Articular chondrocyte of knee joint (primary cell): ENCODE data around the gene TAGLN. TPM values are rescaled to one million over a fixed set of nuclear protein-coding genes. Genes with fewer than 3 reads are reported as not detected.

Experiments used
- total RNA-seq: library from RNA; depleted of rRNA; stranded (reverse); fragments of >200 nt; gene quantifications from 2 replicates; pipeline ENCODE4 v1.2.3, GENCODE V29; 2012

TAGLN gene
- total RNA-seq, result 331 and 451 TPM in 2 replicates

GRCh38 chr11:117199053-117199915 is at the start of gene TAGLN:
Gene TAGLN (plus strand): TSS chr11:117199370. CDS start chr11:117203014, 3,644 bp downstream.

GRCh38 chr11:117178210-117179034 is 20.7 kb upstream of the TAGLN start, which contains the start of gene SIDT2:
Gene SIDT2 (plus strand): TSS chr11:117178743. CDS start chr11:117179264, 521 bp downstream.

GRCh38 chr11:117231842-117232091 is 32.6 kb downstream of the TAGLN start, which contains the start of gene PCSK7:
Gene PCSK7 (minus strand): TSS chr11:117232073. CDS start chr11:117229844, 2,229 bp downstream.

GRCh38 chr11:117232092-117232878 is 33.1 kb downstream of the TAGLN start, which contains the start of gene RNF214:
Gene RNF214 (plus strand): TSS chr11:117232671. CDS start chr11:117234273, 1,602 bp downstream.

Other genes starting within 250 kb of the TAGLN start
- gene SIK3, start 100.9 kb upstream of the TAGLN start, total RNA-seq, result 31.0 and 34.8 TPM in 2 replicates
- gene PAFAH1B2, start 55.1 kb upstream of the TAGLN start, total RNA-seq, result 159 and 189 TPM in 2 replicates
- 21.9 and 32.1 TPM in 2 replicates for gene SIDT2, start 20.6 kb upstream of the TAGLN start, total RNA-seq
- gene PCSK7, start 32.7 kb downstream of the TAGLN start, total RNA-seq, result 36.5 and 43.9 TPM in 2 replicates
- gene RNF214, start 33.3 kb downstream of the TAGLN start, total RNA-seq, result 14.2 and 17.0 TPM in 2 replicates
- gene BACE1-AS, start 92.0 kb downstream of the TAGLN start, total RNA-seq, result 5.1 and 5.4 TPM in 2 replicates
- 48.4 and 52.9 TPM in 2 replicates for gene BACE1, start 116.9 kb downstream of the TAGLN start, total RNA-seq
- gene CEP164, start 128.5 kb downstream of the TAGLN start, total RNA-seq, result 38.5 and 38.8 TPM in 2 replicates